Large intestine (tissue), 3 donors: ENCODE data around the gene FMN1. TPM values are rescaled to one million over a fixed set of nuclear protein-coding genes. Genes with fewer than 3 reads are reported as not detected.

ENCODE experiments used
- DNase-seq, 2 donors: peaks; one replicate each; pipeline versions ENCODE4 v3.0.0 to v3.0.0-alpha.2; 2013
- H3K27ac ChIP-seq: one replicate; pipeline ENCODE4 v1.5.1; 2013; ENCODE audit warnings: low read length
- H3K27me3 ChIP-seq: 2 replicates; pipeline ENCODE4 v1.6.1; 2013; ENCODE audit warnings: low read length; ENCODE audit not compliant: control insufficient read depth, insufficient read depth
- H3K36me3 ChIP-seq: 2 replicates; pipeline ENCODE4 v1.6.1; 2013; ENCODE audit warnings: low read length; ENCODE audit not compliant: control insufficient read depth, insufficient read depth
- H3K4me1 ChIP-seq: one replicate; pipeline ENCODE4 v1.6.1; 2013; ENCODE audit warnings: low read length; ENCODE audit not compliant: control insufficient read depth, insufficient read depth
- H3K4me3 ChIP-seq: one replicate; pipeline ENCODE4 v1.5.1; 2013; ENCODE audit warnings: low read length
- H3K9me3 ChIP-seq: one replicate; pipeline ENCODE4 v1.6.1; 2013; ENCODE audit warnings: mild to moderate bottlenecking, low read depth, low read length, moderate library complexity; ENCODE audit not compliant: control insufficient read depth
- WGBS: methylation state at CpG from one replicate; pipeline ENCODE4 v1.1.5; 2013; ENCODE audit warnings: low lambda C conversion rate; ENCODE audit not compliant: insufficient coverage; 5-methylcytosine and 5-hydroxymethylcytosine counted together
- polyA plus RNA-seq: library from polyadenylated mRNA; unstranded; fragments of 120-200 nt; gene quantifications from one replicate; pipeline ENCODE4 v1.2.1, GENCODE V29; 2013

The FMN1 gene
- polyA plus RNA-seq, 1 donor: 0.88 TPM

GRCh38 chr15:33005582-33005981 is 188.9 kb downstream of the FMN1 start:
- H3K36me3 ChIP-seq: no peaks in the 10 kb centered on the region
- no peaks in the 10 kb centered on the region for H3K27me3 ChIP-seq
- no peak overlapping the region for H3K4me3 ChIP-seq
- WGBS: 100% methylated on average over 1 of the region's 1 CpG
- no peak for DNase-seq
- H3K9me3 ChIP-seq: no peaks in the 10 kb centered on the region
- H3K27ac ChIP-seq: no peak overlapping the region
- H3K4me1 ChIP-seq: no peaks in the 10 kb centered on the region

- H3K9me3 ChIP-seq: no peaks in the 10 kb centered on the region
Observed at GRCh38 chr15:33001926-33002325, 192.6 kb downstream of the FMN1 start.

GRCh38 chr15:32998979-32999672 is 195.4 kb downstream of the FMN1 start:
- Histone ChIP-seq H3K9me3 (no peaks in the 10 kb centered on the region), H3K27ac (no peak overlapping the region), H3K27me3 (no peaks in the 10 kb centered on the region), H3K4me1 (no peaks in the 10 kb centered on the region), H3K4me3 (no peak overlapping the region), H3K36me3 (no peaks in the 10 kb centered on the region)
- WGBS: no CpG with 5 or more reads among the region's 4 CpGs
- DNase-seq: no peak

More at GRCh38 chr15:33001926-33002325, 192.6 kb downstream of the FMN1 start:
- Histone ChIP-seq H3K27me3 (no peaks in the 10 kb centered on the region), H3K36me3 (no peaks in the 10 kb centered on the region), H3K4me3 (no peak overlapping the region), H3K27ac (no peak overlapping the region), H3K4me1 (no peaks in the 10 kb centered on the region)
- DNase-seq: no peak

GRCh38 chr15:32998182-32998581 is 196.3 kb downstream of the FMN1 start:
- H3K4me1 ChIP-seq: no peaks in the 10 kb centered on the region
- WGBS: no CpG with 5 or more reads among the region's 1 CpG
- H3K4me3 ChIP-seq: no peak overlapping the region
- no peaks in the 10 kb centered on the region for H3K9me3 ChIP-seq
- no peak for DNase-seq
- no peaks in the 10 kb centered on the region for H3K27me3 ChIP-seq
- H3K36me3 ChIP-seq: no peaks in the 10 kb centered on the region
- no peak overlapping the region for H3K27ac ChIP-seq

- no peaks in the 10 kb centered on the region for H3K9me3 ChIP-seq
- no peak overlapping the region for H3K4me3 ChIP-seq
- H3K27me3 ChIP-seq: no peaks in the 10 kb centered on the region
- no peak for DNase-seq
- no CpG with 5 or more reads among the region's 1 CpG for WGBS
- H3K27ac ChIP-seq: no peak overlapping the region
- no peaks in the 10 kb centered on the region for H3K4me1 ChIP-seq
- H3K36me3 ChIP-seq: no peaks in the 10 kb centered on the region
Observed at GRCh38 chr15:32994810-32995424, 199.6 kb downstream of the FMN1 start.

- no peaks in the 10 kb centered on the region for H3K36me3 ChIP-seq
- H3K27me3 ChIP-seq: no peaks in the 10 kb centered on the region
- no peaks in the 10 kb centered on the region for H3K9me3 ChIP-seq
- DNase-seq: no peak
- no peak overlapping the region for H3K27ac ChIP-seq
- no peaks in the 10 kb centered on the region for H3K4me1 ChIP-seq
- H3K4me3 ChIP-seq: no peak overlapping the region
Observed at GRCh38 chr15:32993285-32993684, 201.2 kb downstream of the FMN1 start.

- Histone ChIP-seq H3K4me1 (no peaks in the 10 kb centered on the region), H3K9me3 (no peaks in the 10 kb centered on the region), H3K27me3 (no peaks in the 10 kb centered on the region), H3K36me3 (no peaks in the 10 kb centered on the region), H3K27ac (no peak overlapping the region), H3K4me3 (no peak overlapping the region)
- DNase-seq: no peak
- 67% methylated on average over 3 of the region's 7 CpGs for WGBS
Observed at GRCh38 chr15:32991619-32992111, 202.8 kb downstream of the FMN1 start.

GRCh38 chr15:32990071-32990470 is 204.4 kb downstream of the FMN1 start:
- Histone ChIP-seq H3K4me1 (no peaks in the 10 kb centered on the region), H3K27ac (no peak overlapping the region), H3K36me3 (no peaks in the 10 kb centered on the region), H3K27me3 (no peaks in the 10 kb centered on the region), H3K9me3 (no peaks in the 10 kb centered on the region), H3K4me3 (no peak overlapping the region)
- DNase-seq: no peak
- 65% methylated on average over 4 of the region's 4 CpGs for WGBS

GRCh38 chr15:32987067-32987466 is 207.4 kb downstream of the FMN1 start:
- no peaks in the 10 kb centered on the region for H3K27me3 ChIP-seq
- no peaks in the 10 kb centered on the region for H3K36me3 ChIP-seq
- H3K4me1 ChIP-seq: no peaks in the 10 kb centered on the region
- no peaks in the 10 kb centered on the region for H3K9me3 ChIP-seq
- H3K27ac ChIP-seq: no peak overlapping the region
- WGBS: 60% methylated on average over 1 of the region's 4 CpGs
- DNase-seq: no peak
- H3K4me3 ChIP-seq: no peak overlapping the region

- Histone ChIP-seq H3K27me3 (no peaks in the 10 kb centered on the region), H3K27ac (no peak overlapping the region), H3K9me3 (no peaks in the 10 kb centered on the region), H3K4me3 (no peak overlapping the region), H3K36me3 (no peaks in the 10 kb centered on the region), H3K4me1 (no peaks in the 10 kb centered on the region)
- WGBS: 40% methylated on average over 1 of the region's 2 CpGs
- DNase-seq: no peak
Observed at GRCh38 chr15:32986147-32986546, 208.4 kb downstream of the FMN1 start.

GRCh38 chr15:32983679-32984078 is 210.8 kb downstream of the FMN1 start:
- H3K27ac ChIP-seq: no peak overlapping the region
- no peak for DNase-seq
- no peaks in the 10 kb centered on the region for H3K27me3 ChIP-seq
- no peaks in the 10 kb centered on the region for H3K36me3 ChIP-seq
- 94% methylated on average over 6 of the region's 7 CpGs for WGBS
- no peaks in the 10 kb centered on the region for H3K9me3 ChIP-seq
- H3K4me3 ChIP-seq: no peak overlapping the region
- no peaks in the 10 kb centered on the region for H3K4me1 ChIP-seq
